Mesodermal cell (in vitro differentiated cells): Measurements from ENCODE around the gene MAGI3.
"Not testable (repeated sequence)": the region's sequence is repeated elsewhere in the genome, so short reads cannot be mapped to it uniquely, and the experiment has no call there.

Experiments used
- H3K27ac ChIP-seq: 2 replicates; pipeline ENCODE4 v1.7.0; 2013; ENCODE audit warnings: mild to moderate bottlenecking, low read depth, low read length, moderate library complexity; ENCODE audit not compliant: severe bottlenecking
- H3K36me3 ChIP-seq: 2 replicates; pipeline ENCODE4 v1.7.1; 2013; ENCODE audit warnings: mild to moderate bottlenecking, low read length, moderate library complexity; ENCODE audit not compliant: control insufficient read depth, insufficient read depth
- H3K4me1 ChIP-seq: one replicate; pipeline ENCODE4 v1.7.1; 2013; ENCODE audit warnings: mild to moderate bottlenecking, low read length; ENCODE audit not compliant: insufficient read depth, control insufficient read depth, poor library complexity, severe bottlenecking
- H3K4me3 ChIP-seq: 2 replicates; pipeline ENCODE4 v1.7.0; 2013; ENCODE audit warnings: low read length, control low read depth, mild to moderate bottlenecking; ENCODE audit not compliant: insufficient read depth, poor library complexity, severe bottlenecking; ENCODE audit errors: extremely low read depth
- H3K9me3 ChIP-seq: 2 replicates; pipeline ENCODE4 v1.7.1; 2013; ENCODE audit warnings: mild to moderate bottlenecking, low read length, moderate library complexity; ENCODE audit not compliant: control insufficient read depth
- WGBS, 2 experiments: methylation state at CpG; one replicate each; pipeline ENCODE4 v1.1.5; 2013; ENCODE audit warnings: missing lambda C conversion rate in 2 of 2; ENCODE audit not compliant: insufficient coverage in 2 of 2; 5-methylcytosine and 5-hydroxymethylcytosine counted together

MAGI3 gene

DNA sequence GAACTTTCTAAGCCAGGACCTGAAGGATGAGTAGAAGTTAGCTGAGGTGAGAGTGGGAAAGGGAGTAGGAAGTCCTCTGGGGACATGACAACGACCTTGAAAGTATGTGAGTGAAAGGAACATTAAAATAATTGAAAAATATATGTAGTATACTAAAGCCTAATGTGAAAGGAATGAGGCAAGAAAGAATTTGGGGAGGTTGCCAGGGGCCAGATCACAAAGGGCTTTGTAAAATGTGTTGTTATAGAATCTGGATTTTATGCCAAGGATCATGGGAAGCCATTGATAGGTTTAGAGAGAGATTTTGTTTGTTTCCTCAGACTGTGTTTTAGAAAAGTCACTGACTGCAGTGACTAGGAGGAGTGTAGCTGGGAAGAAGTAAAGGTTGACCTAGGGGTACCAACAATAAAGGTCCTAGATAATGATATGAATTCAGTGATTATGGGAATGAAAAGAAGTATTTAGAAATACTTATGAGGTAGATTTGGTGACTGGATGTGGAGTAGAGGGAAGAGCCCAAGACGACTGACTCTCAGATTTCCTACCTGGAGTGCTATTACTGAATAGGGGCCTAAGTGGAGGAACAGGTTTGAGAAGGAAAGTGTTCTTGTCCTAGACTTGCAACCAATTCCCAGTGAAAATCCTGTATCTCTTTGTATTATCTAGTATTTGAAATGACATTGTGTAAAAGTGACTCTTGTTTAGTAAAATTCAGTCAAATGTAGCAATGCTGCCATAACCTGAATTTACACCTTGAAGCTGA, 189.1 kb downstream of the MAGI3 start:
- no peak overlapping the region for H3K27ac ChIP-seq
- no peak overlapping the region for H3K4me3 ChIP-seq
- no peaks in the 10 kb centered on the region for H3K9me3 ChIP-seq
- 100% methylated on average over 1 of the region's 2 CpGs; no CpG with 5 or more reads in 1 of the 2 experiments for WGBS, 2 experiments
- no peaks in the 10 kb centered on the region for H3K4me1 ChIP-seq
- H3K36me3 ChIP-seq = no peaks in the 10 kb centered on the region

GRCh38 chr1:113581323-113581722, 191.0 kb downstream of the MAGI3 start:
- 80 to 83% methylated on average over 1 of the region's 1 CpG for WGBS, 2 experiments
- no peak overlapping the region for H3K27ac ChIP-seq
- no peaks in the 10 kb centered on the region for H3K9me3 ChIP-seq
- no peaks in the 10 kb centered on the region for H3K4me1 ChIP-seq
- H3K4me3 ChIP-seq = no peak overlapping the region
- H3K36me3 ChIP-seq = no peaks in the 10 kb centered on the region

DNA sequence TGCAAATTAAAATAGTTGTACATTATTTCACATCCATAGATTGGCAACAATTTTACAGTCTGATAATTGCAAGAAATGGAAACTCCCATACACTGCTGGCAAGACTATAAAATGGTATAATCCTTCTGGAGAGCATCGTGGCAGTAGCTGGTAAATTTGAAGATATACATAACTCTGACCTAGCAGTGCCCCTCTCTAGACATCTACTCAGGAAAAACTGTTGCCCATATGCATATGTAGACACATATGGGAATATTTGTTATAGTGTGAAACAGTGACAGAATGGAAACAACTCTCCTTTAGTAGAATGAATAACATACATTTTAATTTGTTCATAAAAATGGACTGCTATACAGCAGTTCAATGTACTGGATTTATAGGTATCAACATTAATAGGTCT, 191.8 kb downstream of the MAGI3 start:
- no CpG with 5 or more reads among the region's 1 CpG for WGBS, 2 experiments

DNA sequence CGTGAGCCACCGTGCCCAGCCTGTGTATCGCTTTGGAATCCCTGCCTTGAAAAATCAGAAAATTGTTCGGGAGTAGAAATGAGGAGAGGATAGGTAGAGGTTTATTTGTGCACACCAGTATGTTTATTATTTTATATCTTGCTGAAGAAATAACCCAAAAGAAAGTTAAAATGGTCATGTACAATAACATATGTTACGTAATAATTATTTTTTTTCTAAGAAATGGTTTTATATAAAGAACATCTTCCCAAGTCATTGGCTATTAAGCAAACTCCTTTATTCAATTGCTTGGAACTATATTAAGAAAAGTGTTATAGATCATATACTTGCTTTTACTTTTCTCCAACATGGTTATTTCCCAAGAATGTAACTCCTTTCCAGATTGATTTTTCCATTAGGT, 197.2 kb downstream of the MAGI3 start:
- H3K4me1 ChIP-seq = no peaks in the 10 kb centered on the region
- no peaks in the 10 kb centered on the region for H3K36me3 ChIP-seq
- 50 to 67% methylated on average over 2 to 4 of the region's 5 CpGs for WGBS, 2 experiments
- H3K9me3 ChIP-seq = no peaks in the 10 kb centered on the region
- no peak overlapping the region for H3K27ac ChIP-seq
- H3K4me3 ChIP-seq = no peak overlapping the region

More for the DNA sequence above, 191.8 kb downstream of the MAGI3 start:
- Histone ChIP-seq H3K4me3 (no peak overlapping the region), H3K4me1 (no peaks in the 10 kb centered on the region), H3K27ac (no peak overlapping the region), H3K9me3 (no peaks in the 10 kb centered on the region), H3K36me3 (no peaks in the 10 kb centered on the region)

DNA sequence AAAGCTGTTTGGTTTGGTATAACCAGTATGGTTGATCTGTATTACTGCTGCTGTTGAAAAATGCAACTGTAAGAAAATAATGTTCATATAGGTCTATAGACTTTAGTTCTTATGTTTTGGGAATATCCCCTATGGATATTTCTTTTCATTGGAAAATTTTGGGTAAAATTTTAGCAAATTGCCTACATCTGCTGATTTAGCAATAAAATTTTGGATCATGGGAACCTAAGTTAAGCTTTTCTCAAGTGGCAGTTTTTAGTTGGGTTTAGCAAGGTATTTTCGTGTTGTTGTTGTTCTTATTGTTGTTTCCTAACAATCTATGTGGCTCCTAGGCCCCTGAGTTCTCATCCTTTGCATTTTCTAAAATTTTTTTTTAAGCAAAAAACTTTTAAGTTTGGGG, 201.9 kb downstream of the MAGI3 start:
- no peak overlapping the region for H3K4me3 ChIP-seq
- H3K36me3 ChIP-seq = peaks cover 8% of the 10 kb centered on the region
- H3K27ac ChIP-seq = no peak overlapping the region
- peaks cover 5% of the 10 kb centered on the region for H3K9me3 ChIP-seq
- no CpG with 5 or more reads among the region's 1 CpG for WGBS, 2 experiments
- H3K4me1 ChIP-seq = no peaks in the 10 kb centered on the region

DNA sequence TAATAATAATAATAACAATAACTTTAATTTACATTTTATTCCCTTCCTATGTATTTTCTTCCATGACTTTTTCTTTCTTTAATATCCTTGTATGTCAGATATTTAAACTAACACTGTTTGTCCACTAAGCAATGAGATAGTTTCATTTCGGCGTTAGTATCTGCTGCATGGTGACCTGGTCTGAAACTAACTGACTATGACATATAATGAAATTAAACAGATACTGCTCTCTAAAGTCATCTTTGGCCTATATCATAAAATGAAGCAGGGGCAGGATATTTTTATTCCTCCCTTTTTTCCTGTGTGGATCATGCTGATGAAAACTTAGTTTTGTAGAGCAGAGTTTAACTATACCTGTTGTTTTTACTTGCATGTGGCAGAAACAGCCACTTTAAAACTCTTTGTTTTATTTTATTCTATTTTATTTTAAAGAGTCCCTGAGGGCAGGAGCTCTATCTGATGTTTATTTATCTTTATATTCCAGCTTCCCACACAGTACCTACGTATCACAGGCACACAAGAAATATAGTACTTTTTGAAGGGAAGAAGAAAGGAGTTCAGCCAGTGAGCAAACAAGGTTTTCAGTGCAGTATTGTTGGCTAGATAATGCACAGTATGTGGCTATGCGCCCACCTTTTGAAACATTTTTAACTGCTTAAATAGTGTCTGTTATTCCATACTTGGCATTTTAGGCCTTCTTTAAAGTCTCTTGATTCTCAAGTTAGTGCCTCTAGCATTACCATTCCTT, 203.4 kb downstream of the MAGI3 start:
- WGBS, 2 experiments = 100% methylated on average over 2 of the region's 4 CpGs; no CpG with 5 or more reads in 1 of the 2 experiments
- Histone ChIP-seq H3K4me3 (no peak overlapping the region), H3K27ac (no peak overlapping the region), H3K9me3 (peaks cover 5% of the 10 kb centered on the region), H3K36me3 (peaks cover 19% of the 10 kb centered on the region), H3K4me1 (no peaks in the 10 kb centered on the region)

- WGBS, 2 experiments = no CpG with 5 or more reads among the region's 5 CpGs
- not testable (repeated sequence) for H3K4me1 ChIP-seq, H3K9me3 ChIP-seq, H3K36me3 ChIP-seq, H3K27ac ChIP-seq, H3K4me3 ChIP-seq
Measured at GRCh38 chr1:113604466-113604865, 214.2 kb downstream of the MAGI3 start.

DNA sequence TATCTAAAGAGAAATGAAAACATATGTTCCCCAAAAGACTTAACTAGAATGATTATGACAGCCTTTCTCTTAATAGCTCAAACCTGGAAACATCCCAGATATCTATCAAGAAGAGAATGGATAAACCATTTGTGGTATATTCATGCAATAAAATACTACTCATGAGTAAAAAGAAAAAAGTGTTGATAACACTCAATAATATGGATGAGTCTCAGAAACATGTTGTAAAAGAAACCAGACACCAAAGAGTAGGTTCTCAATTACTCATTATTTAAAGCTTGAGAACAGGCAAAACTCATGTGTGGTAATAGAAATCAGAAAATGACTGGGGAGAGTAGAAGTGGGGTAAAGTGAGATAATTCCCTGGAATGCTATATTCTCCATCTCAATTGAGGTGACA, 214.8 kb downstream of the MAGI3 start:
- no peaks in the 10 kb centered on the region for H3K36me3 ChIP-seq
- H3K4me1 ChIP-seq = no peaks in the 10 kb centered on the region
- no peaks in the 10 kb centered on the region for H3K9me3 ChIP-seq
- no peak overlapping the region for H3K27ac ChIP-seq
- no peak overlapping the region for H3K4me3 ChIP-seq

GRCh38 chr1:113608399-113608798, 218.1 kb downstream of the MAGI3 start:
- H3K27ac ChIP-seq = peak overlapping the region; percentile 19
- H3K4me1 ChIP-seq = no peaks in the 10 kb centered on the region
- H3K36me3 ChIP-seq = no peaks in the 10 kb centered on the region
- H3K9me3 ChIP-seq = no peaks in the 10 kb centered on the region
- 65 to 92% methylated on average over 2 to 3 of the region's 3 CpGs for WGBS, 2 experiments
- H3K4me3 ChIP-seq = no peak overlapping the region

- Histone ChIP-seq H3K9me3 (no peaks in the 10 kb centered on the region), H3K4me1 (no peaks in the 10 kb centered on the region), H3K27ac (no peak overlapping the region), H3K36me3 (no peaks in the 10 kb centered on the region), H3K4me3 (no peak overlapping the region)
- WGBS, 2 experiments = 92% methylated on average over 3 to 5 of the region's 5 CpGs
Measured at GRCh38 chr1:113610372-113610771, 220.1 kb downstream of the MAGI3 start.

- no peak overlapping the region for H3K4me3 ChIP-seq
- no peaks in the 10 kb centered on the region for H3K9me3 ChIP-seq
- H3K4me1 ChIP-seq = no peaks in the 10 kb centered on the region
- H3K36me3 ChIP-seq = peaks cover 1% of the 10 kb centered on the region
- no peak overlapping the region for H3K27ac ChIP-seq
Measured at GRCh38 chr1:113615425-113615824, 225.1 kb downstream of the MAGI3 start.
